GM21381 (cell line): ENCODE results near the gene FAM83D.

Experiments
- ATAC-seq: cut with Tn5 transposase; IDR thresholded peaks from one replicate; pipeline ENCODE4 v1.9.1; 2021; ENCODE audit warnings: mild to moderate bottlenecking, moderate library complexity; ENCODE audit not compliant: unreplicated experiment

FAM83D gene

DNA sequence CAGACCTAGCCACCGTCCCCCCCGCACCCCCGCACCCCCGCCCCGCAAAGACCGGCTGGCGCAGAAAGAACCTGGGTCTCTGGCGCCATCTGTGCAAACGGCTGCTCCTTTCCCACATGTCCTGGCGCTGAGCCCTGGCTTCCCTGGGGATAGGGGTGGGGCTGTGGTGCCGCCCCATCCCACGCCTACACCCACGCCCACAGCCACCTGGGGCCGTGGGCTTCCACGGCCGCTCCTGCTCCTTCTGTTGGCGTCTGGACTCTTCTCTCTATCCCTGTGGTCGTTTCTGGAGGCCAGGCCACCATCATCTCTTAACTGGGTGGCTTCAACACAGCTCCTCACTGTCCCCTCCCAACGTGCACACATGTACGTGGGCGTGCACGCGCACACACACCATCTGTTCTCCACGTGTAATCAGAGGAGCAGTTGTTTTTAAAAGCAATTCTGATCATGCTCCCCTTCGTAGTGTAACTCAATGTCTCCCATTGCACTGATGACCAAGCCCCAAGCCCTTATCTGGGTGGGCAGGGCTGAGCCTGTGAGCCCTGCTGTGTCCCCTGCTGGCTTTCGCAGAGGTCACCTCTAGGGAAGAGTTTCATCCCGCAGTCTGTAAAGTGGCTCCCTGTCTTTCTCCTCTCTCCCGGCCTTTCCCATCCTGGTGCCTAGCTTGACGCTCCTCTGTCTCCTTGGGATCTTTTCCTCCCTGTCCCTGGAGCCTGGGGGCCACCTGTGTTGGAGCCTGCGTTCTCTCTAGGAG lies 31.9 kb upstream of the FAM83D start:
- no peak for ATAC-seq

DNA sequence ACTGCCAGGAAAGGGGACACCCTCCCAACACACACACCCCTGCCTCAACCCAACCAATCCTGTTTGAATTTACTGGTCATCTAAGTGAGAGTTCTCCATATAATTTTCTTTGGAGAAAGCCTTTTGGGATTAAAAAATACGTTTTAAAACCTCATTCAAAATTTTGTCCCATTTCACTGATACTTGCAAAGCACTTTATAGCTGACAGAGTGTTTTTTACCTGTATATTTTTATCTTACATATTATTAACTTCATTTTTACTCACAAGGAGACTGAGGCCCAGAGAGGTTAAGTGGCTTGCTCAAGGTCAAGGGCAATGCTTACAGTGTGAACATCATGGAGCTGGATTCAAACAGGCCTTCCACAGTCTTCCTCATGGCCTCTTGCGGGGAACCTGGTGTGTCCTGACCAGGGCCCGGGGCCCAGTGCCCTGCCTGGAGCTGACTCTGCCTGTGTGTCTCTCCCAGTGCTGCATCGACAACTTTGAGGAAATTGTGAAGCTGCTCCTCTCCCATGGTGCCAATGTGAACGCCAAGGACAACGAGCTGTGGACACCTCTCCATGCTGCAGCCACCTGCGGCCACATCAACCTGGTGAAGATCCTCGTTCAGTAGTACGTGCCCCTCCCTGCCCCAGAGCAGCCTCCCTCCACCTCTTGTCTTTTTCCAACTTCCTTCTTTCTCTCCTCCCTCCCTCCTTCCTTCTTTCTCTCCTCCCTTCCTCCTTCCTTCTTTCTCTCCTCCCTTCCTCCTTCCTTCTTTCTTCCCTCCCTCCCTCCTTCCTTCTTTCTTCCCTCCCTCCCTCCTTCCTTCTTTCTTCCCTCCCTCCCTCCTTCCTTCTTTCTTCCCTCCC lies 30.9 kb upstream of the FAM83D start:
- no peak for ATAC-seq

DNA sequence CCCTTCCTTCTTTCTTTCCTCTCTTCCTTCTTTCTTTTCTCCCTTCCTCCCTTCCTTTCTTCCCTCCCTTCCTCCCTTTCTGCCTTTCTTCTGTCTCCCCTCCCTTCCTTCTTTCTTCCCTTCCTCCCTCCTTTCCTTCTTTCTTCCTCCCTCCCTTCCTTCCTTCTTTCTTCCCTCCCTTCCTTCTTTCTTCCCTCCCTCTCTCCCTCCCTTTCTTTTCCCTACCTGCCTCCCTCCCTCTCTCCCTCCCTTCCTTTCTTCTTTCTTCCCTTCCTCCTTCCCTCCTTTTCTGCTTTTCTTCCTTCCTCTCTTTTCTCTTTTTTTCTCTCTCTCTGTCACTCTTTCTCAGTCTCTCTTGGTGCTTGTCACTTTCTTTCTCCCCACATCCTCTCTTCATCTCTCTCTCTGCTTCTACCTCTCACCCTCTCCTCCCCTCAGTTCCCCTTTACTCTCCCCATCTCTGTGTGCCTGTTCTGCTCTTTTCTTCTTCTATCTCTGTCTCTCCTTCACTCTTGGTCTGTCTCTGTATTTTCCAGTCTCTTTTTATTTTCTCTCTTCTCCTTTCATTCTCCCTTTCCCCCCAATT lies 30.1 kb upstream of the FAM83D start:
- no peak for ATAC-seq

DNA sequence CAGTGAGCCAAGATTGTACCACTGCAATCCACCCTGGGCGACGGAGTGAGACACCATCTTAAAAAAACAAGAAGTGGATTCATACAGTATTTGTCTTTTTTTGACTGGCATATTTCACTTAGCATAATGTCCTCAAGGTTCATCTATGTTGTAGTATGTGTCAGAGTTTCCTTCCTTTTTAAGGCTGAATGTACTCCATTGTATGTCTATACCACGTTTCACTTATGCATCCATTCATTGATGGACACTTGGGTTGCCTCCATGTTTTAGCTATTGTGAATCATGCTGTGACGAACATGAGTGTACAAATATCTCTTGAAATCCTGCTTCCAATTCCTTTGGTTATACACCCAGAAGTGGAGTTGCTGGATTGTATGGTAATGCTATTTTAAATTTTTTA lies 28.9 kb upstream of the FAM83D start:
- no peak for ATAC-seq

DNA sequence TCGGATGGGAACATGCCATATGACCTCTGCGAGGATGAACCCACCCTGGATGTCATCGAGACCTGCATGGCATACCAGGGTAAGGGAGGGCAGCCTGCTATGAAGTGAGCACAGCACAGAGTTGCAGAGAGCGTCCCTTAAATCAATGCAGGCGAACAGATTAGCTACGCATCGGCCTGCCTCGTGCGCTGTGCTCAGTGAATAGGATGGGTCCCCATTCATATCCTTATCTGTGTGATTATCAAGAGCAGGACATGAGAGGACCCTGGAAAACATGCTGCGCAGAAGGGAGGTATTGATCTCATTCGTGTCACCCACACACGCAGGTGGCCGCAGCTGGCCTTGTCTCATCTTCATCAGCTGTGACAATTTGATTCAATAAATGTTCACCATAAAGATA lies 25.6 kb upstream of the FAM83D start:
- ATAC-seq: no peak

DNA sequence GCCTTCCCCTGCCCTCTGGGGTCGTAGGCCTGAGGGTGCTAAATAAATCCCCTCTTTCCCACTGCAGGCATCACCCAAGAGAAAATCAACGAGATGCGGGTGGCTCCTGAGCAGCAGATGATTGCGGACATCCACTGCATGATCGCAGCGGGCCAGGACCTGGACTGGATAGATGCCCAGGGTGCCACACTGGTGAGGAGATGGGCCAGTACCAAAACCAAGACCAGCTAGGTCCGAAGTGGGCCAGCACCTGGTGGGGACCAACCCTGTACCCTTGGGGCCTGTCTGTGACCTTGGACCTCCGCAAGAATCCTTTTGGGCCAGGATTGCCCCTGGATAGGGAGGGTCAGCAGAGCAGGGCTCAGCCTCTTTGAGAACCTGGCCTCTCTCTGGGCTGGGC lies 23.6 kb upstream of the FAM83D start:
- ATAC-seq: no peak

DNA sequence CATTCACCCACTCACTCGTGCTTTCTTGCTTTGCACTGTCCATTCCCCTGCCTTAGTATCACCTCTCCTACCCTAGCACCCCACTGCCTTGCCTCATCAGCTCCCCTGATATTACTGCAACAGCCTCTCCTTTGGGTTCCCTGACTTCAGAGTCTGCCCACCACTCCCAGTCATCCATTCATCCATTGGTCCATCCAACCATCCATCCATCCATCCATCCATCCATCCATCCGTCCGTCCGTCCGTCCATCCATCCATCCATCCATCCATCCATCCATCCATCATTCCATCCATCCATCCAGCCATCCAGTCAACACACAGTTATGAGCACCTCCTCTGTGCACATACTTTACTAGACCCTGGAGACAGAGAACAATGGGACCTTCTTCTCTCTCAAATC lies 22.9 kb upstream of the FAM83D start:
- no peak for ATAC-seq

DNA sequence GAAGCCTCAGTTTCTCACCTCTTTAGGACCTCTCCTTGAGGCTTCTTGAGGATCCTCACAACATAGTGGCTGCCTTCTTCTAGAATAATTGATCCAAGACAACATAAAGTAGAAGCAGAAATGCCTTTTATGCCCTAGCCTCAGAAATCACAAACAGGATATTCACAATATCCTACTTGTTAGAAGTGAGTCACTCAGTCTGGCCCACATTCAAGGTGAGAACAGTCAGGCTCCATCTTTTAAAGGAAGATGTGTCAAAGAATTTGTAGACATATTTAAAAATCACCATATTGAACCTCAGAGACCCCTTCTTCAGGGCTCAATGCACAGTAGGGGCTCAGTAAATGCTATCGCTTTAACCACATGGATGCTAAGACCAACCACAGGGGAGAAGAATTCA lies 20.8 kb upstream of the FAM83D start:
- no peak for ATAC-seq

DNA sequence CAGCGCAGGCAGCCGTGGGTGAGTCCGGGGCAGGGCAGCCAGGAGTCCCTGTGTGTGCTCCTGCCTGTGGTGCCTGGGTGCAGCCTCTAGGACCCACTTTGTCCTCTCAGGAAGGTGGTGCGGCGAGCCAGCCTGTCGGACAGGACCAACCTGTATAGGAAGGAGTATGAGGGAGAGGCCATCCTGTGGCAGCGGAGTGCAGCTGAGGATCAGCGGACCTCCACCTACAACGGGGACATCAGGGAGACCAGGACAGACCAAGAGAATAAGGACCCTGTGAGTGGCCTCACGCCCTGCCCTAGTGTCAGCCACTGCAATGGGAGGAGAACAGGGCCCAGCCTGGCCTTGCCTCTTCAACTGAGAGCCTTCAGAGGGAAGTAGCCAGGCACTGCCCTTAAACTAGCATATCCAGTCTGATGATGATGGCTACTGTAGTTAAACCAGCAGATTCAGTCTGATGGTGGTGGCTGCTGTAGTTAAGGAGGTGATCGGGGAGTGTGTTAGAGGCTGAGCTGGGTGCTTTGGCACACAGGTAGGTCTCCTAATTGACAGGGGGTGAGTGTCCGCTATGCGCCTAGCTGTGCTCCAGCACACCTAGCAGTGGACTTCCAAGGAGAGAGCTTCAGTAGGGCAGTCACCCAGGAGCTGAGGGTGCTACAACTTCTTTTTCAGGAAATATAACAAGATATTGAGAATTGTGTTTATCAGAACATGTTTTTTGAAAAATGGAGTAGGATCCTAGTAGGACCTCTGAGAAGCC lies 18.1 kb upstream of the FAM83D start:
- no peak for ATAC-seq

DNA sequence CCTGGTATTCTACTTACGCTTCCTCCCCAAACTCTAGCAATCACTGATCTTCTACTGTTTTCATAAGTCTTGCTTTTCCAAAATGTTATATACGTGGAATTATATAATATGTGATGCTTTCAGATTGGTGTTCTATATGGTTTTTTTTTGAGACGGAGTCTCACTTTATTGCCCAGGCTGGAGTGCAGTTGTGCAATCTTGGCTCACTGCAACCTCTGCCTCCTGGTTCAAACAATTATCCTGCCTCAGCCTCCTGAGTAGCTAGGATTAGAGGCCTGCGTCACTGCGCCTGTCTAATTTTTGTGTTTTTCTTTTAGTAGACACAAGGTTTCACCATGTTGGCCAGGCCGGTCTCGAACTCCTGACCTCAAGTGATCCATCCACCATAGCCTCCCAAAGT lies 10.9 kb upstream of the FAM83D start:
- ATAC-seq: no peak

DNA sequence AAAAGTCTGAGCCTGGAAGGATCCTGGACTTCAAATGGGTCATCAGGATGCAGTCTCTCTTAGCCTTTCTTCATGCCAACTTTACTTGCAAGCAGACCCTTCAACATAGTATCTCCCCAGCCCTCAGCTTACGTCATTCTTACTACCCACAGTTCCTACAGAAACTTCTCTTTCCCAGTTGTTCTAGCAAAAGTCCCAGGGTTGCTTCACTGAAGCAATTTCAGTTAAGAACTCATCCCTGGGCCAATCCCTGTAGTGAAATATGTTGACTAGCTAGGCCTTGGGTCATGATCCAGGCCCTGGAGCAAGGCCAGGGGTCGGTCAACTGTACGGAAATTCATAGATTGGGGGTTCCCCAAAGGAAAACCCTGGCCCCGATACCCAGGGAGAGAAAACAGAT lies 8.6 kb upstream of the FAM83D start:
- ATAC-seq: no peak

DNA sequence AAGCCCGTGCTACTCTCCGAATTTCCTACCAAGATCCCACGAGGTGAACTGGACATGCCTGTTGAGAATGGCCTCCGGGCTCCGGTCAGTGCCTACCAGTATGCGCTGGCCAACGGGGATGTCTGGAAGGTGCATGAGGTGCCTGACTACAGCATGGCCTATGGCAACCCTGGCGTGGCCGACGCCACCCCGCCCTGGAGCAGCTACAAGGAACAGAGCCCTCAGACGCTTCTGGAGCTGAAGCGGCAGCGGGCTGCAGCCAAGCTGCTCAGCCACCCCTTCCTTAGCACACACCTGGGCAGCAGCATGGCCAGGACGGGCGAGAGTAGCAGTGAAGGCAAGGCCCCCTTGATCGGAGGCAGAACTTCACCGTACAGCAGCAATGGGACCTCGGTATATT lies 8.0 kb upstream of the FAM83D start:
- no peak for ATAC-seq

DNA sequence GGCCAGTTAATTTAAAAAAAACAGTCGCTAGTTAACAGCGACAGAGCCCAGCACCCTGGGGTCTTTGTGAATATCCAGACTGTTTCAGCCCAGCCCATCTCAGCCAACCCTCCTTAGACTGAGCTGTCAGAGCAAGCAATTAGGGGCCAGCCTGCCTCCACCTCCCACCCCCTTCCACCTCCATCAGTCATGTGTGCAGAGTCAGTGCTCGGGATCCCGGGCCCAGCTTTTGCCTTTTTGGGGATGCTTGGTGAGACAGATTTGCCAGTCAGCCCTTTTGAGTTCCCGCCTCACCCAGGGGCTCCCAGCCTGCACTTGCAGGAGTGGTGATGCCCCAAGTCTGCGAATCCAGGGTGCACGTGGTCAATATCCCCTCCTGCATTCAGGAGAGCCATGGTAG lies 6.5 kb upstream of the FAM83D start:
- ATAC-seq: no peak

DNA sequence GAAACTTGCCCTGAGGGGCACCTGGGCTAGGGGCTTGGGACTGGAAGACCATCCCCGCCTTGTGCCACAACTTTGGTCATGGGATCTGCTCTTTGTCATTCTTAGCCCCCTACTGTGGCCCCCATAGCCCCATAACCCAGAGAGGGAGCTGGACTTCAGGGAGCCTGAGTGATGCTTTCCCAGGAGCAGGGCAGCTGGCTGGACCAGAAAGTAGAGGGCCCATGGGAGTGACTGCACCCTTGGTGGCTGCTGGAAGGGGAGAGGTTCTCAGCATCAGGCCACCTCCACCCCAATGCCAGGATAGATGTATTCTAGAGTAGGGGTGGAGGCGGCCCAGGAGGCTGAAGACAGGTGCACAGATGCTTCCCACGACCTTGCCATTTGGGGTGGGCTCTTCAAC lies 5.8 kb upstream of the FAM83D start:
- no peak for ATAC-seq

DNA sequence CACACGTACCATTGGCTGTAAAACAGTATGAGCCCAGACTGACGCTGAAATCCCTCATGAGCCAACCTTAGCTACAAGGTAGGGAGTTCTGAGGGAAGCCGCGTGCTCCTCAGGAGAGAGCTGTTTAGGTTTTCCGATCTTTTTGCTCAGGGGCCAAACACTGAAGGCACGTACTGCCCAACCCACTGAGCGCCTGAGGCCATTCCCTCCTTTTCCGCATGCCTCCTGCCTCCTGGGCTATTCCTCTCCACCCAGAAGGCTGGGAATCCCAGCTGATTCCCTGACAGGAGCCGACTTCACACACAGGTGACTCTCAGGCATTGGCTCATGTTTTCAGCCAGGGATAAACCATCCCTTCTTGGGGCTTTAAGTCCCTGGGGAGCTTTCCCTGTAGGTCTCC lies 5.4 kb upstream of the FAM83D start:
- ATAC-seq: no peak

DNA sequence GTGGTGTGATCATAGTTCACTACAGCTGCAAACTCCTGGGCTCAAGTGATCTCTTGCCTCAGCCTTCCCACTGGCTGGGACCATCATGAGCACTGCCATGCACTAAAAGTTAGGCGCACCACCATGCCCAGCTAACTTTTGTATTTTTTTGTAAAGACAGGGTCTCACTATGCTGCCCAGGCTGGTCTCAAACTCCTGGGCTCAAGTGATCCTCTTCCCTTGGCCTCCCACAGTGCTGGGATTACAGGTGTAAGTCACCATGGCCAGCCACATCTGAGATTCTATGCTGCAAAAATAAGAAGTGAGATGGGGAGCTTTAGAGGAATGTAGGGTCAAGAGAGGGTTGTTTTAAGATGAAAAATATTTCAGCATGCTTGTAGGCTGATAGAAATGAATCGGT lies 1.5 kb upstream of the FAM83D start:
- ATAC-seq: no peak

DNA sequence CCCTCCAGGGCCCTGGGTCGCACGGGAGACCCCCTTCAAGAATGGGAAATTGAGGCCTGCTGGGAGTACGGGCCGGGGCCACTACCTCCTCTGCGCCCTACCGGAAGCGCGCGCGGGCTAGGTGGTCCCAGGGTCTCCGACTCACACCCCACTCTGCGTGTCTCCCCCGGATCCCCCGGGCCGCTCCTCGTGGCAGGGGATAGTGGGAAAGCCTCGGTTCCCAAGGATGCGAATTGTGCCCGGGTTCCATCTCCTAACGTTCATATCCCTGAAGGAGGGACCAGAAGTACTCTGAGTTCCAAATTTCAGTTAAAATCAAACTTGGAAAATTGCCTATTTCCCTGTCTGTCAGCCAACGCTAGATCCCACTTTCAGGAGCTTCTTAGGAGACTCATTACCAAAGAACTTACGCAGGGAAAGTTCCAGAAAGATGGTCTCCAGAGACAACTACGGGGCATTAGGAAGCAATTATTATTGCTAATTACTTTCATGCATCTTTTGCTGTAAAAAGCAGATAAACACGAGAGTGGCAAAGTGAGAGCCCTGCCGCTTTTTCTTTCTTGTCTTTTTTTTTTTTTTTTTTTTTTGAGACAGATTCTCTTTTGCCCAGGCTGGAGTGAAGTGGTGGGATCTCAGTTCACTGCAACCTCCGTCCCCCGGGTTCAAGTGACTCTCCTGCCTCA lies 858 bp downstream of the FAM83D start:
- no peak for ATAC-seq

DNA sequence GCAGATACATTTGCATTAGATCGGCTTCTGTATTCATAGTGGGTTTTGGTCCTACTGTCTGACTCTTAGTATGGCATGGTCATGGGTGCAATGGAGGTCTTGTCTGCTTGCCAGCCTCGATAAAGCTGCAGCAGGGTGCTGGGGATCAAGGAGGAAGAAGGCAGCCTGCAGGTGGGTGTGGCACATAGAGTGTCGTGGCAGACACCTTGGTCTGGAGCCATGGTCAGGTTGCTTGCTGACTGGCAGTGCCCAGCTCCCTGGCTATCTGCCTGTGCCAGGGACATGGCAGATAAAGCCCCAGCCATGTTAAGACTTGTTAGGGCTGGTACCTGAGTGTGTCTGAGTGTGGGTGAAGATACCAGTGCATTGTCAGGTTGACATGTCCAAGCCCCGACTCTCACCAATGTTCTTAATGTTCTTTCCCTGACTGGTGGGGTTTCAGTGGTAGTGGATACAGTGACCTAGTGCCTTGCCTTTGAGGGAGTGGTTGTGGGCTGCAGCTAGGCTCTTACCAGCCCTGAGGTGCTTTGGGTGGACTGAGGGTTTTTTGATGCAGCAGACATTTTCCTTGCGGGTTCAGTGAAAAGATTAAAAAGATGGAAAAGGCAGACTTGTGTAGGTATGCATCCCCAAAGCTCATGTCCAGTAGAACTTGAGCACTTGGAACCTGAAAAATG lies 1.8 kb downstream of the FAM83D start:
- no peak for ATAC-seq

DNA sequence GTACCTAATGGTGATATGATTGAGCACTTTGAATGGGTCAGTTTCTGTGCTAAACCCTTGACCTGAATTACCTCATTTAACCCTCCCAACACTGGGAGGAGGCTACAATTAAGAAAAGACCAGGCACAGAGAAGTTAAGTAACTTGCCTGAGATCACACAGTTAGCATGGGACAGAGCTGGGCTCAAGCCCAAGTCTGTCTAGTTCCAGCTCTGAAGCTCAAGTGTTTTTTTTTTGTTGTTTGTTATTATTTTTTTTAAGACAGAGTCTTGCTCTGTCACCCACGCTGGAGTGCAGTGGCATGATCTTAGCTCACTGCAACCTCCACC lies 4.0 kb downstream of the FAM83D start:
- ATAC-seq: no peak

DNA sequence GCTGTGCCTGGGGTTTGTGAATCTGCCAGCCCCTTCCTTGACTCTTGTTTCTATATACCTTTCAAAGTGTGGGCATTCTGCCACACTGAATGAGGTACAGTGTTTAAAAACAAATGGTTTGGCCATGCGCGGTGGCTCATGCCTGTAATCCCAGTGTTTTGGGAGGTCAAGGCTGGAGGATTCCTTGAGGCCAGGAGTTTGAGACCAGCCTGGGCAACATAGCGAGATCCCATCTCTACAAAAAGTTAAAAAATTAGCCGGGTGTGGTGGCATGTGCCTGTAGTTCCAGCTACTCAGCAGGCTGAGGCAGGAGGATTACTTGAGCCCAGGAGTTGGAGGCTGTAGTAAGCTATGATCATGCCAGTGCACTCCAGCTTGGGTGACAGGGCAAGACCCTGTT lies 5.8 kb downstream of the FAM83D start:
- no peak for ATAC-seq
